ENCODE results near the gene S100A9. TPM values are rescaled to one million over a fixed set of nuclear protein-coding genes. Genes with fewer than 3 reads are reported as not detected.

Gene S100A9
- total RNA-seq, 1 experiment from 2014 or later, result not detected

DNA sequence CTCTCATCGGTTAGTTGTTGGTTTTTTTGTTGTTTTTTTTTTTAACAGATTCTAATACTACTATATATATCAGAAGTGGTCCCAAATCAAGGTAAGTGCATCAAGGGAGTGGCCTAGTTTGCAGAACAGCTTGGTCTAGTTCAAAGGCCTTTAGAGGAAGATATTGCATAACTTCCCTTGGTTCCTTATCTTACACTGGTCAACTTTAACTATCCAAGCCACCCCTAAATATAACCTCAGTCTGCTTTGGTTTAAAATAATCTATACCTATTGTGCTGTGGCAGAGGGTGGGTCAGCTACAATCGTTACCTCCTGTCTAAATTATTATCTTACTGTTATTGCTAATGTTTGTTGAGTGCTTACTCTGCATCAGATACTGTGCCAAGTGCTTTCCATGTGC lies 10.8 kb downstream of the S100A9 start:
- Mint-ChIP-seq H3K27ac (no peak overlapping the region), H3K9me3 (peaks cover 0 to 6% of the 10 kb centered on the region in 2 experiments; a peak in 1 of 5 replicates), H3K4me1 (no peaks in the 10 kb centered on the region), H3K27me3 (ENCODE audit: low read depth) (peaks cover 4% of the 10 kb centered on the region), H3K4me3 (no peak overlapping the region), H3K36me3 (ENCODE audit: insufficient read depth in 1 of 3, low read depth in 3 of 3) (no peaks in the 10 kb centered on the region)
- Histone ChIP-seq H3K27me3 (ENCODE audit: insufficient read depth, low read length) (no peaks in the 10 kb centered on the region), H4K20me1 (ENCODE audit: control insufficient read depth, insufficient read depth, insufficient read length) (no peaks in the 10 kb centered on the region), H3K4me1 (ENCODE audit: insufficient read depth, low read length) (no peaks in the 10 kb centered on the region), H2AK5ac (ENCODE audit: insufficient read length, low read length) (no peak overlapping the region), H3K9ac (ENCODE audit: extremely low read depth, insufficient read length, low read length) (no peak overlapping the region), H2BK5ac (ENCODE audit: insufficient read length, low read length) (no peak overlapping the region), H3T11ph (ENCODE audit: low read length) (no peak overlapping the region), H3K27ac (ENCODE audit: insufficient read length, low read depth, low read length) (no peak overlapping the region), H2BK20ac (ENCODE audit: low read depth, low read length, poor library complexity, severe bottlenecking) (no peak overlapping the region), H3K56ac (ENCODE audit: insufficient read length, low read depth, low read length) (no peak overlapping the region), H3K79me2 (ENCODE audit: insufficient read depth, low read length) (no peaks in the 10 kb centered on the region), H2BK120ac (ENCODE audit: low read depth, low read length, poor library complexity, severe bottlenecking) (no peak overlapping the region), H3K4ac (ENCODE audit: low read depth, low read length) (no peak overlapping the region), H3K23ac (ENCODE audit: insufficient read length, low read depth, low read length) (no peak overlapping the region), H3K18ac (ENCODE audit: insufficient read length, low read depth, low read length) (no peak overlapping the region), H2BK15ac (ENCODE audit: low read depth, low read length) (no peak overlapping the region), H4K91ac (ENCODE audit: insufficient read length, low read depth, low read length) (no peak overlapping the region), H2AFZ (ENCODE audit: low read length) (no peak overlapping the region), H3K79me1 (ENCODE audit: insufficient read depth, low read depth, low read length, poor library complexity, severe bottlenecking) (no peaks in the 10 kb centered on the region), H4K8ac (replicated peaks; ENCODE audit: insufficient read length, low read depth, low read length) (no peak overlapping the region), H4K5ac (ENCODE audit: insufficient read length, low read depth, low read length) (no peak overlapping the region), H3K9me3 (ENCODE audit: control insufficient read depth, low read depth, low read length) (no peaks in the 10 kb centered on the region), H3K14ac (ENCODE audit: insufficient read depth, low read length) (no peak overlapping the region), H3K4me2 (ENCODE audit: insufficient read depth, insufficient read length, low read length) (no peak overlapping the region), H2BK12ac (ENCODE audit: insufficient read length, low read depth, low read length) (no peak overlapping the region), H3K23me2 (ENCODE audit: insufficient read length, low read depth, low read length, poor library complexity, severe bottlenecking) (no peaks in the 10 kb centered on the region)
- no peak for DNase-seq
- TF ChIP-seq, protein P1, sequence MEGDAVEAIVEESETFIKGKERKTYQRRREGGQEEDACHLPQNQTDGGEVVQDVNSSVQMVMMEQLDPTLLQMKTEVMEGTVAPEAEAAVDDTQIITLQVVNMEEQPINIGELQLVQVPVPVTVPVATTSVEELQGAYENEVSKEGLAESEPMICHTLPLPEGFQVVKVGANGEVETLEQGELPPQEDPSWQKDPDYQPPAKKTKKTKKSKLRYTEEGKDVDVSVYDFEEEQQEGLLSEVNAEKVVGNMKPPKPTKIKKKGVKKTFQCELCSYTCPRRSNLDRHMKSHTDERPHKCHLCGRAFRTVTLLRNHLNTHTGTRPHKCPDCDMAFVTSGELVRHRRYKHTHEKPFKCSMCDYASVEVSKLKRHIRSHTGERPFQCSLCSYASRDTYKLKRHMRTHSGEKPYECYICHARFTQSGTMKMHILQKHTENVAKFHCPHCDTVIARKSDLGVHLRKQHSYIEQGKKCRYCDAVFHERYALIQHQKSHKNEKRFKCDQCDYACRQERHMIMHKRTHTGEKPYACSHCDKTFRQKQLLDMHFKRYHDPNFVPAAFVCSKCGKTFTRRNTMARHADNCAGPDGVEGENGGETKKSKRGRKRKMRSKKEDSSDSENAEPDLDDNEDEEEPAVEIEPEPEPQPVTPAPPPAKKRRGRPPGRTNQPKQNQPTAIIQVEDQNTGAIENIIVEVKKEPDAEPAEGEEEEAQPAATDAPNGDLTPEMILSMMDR (conservative IDR thresholded peaks at IDR 0.05), result no peak
- no CpG with 5 or more reads among the region's 2 CpGs for WGBS (ENCODE audit: extremely low coverage, insufficient read length, low lambda C conversion rate)

All from H9 (cell line).